ENCODE data around the gene MSLN. TPM values are rescaled to one million over a fixed set of nuclear protein-coding genes. Genes with fewer than 3 reads are reported as not detected.

The MSLN gene
- total and polyA plus RNA-seq, 7 donors, result 0.03 to 0.17 (median 0.09) TPM; not detected in 3

DNA sequence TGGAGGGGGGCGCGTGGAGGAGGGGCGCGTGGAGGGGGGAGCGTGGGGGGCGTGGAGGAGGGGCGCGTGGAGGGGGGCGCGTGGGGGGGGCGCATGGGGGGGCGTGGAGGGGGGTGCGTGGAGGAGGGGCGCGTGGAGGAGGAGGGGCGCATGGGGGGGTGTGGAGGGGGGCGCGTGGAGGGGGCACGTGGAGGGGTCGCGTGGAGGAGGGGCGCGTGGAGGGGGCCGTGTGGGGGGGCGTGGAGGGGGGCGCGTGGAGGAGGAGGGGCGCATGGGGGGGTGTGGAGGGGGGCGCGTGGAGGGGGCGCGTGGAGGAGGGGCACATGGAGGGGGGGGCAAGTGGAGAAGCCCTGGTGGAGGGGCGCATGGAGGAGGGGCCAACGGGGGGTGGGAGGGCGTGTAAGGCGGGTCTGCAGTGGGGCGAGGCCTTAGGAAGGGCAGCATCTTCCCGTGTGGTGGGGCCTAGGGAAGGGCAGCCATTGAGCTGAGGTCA lies 7.3 kb downstream of the MSLN start:
- Histone ChIP-seq H3K27ac (no peak overlapping the region), H3K4me3 (no peak overlapping the region), H3K9me3 (no peaks in the 10 kb centered on the region), H3K27me3 (ENCODE audit: insufficient read depth in 3 of 3, low read length in 2 of 3) (peaks cover 0 to 33% (median 13%) of the 10 kb centered on the region in 3 donors), H3K4me1 (no peaks in the 10 kb centered on the region), H3K36me3 (ENCODE audit: insufficient read depth in 1 of 2, low read depth in 1 of 2) (no peaks in the 10 kb centered on the region)
- DNase-seq (no peak), ATAC-seq (no peak)
- 47 to 68% (median 65%) methylated on average over 5 to 19 of the region's 38 CpGs for WGBS, 3 donors
- TF ChIP-seq, protein P1, sequence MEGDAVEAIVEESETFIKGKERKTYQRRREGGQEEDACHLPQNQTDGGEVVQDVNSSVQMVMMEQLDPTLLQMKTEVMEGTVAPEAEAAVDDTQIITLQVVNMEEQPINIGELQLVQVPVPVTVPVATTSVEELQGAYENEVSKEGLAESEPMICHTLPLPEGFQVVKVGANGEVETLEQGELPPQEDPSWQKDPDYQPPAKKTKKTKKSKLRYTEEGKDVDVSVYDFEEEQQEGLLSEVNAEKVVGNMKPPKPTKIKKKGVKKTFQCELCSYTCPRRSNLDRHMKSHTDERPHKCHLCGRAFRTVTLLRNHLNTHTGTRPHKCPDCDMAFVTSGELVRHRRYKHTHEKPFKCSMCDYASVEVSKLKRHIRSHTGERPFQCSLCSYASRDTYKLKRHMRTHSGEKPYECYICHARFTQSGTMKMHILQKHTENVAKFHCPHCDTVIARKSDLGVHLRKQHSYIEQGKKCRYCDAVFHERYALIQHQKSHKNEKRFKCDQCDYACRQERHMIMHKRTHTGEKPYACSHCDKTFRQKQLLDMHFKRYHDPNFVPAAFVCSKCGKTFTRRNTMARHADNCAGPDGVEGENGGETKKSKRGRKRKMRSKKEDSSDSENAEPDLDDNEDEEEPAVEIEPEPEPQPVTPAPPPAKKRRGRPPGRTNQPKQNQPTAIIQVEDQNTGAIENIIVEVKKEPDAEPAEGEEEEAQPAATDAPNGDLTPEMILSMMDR (IDR thresholded peaks at IDR 0.05), result no peak
- intact Hi-C loops (cut with DNase I), result no loop called here

- 56 to 82% (median 68%) methylated on average over 15 to 21 of the region's 21 CpGs for WGBS, 3 donors
- H3K4me3 ChIP-seq, result no peak overlapping the region
- no peaks in the 10 kb centered on the region for H3K9me3 ChIP-seq
- TF ChIP-seq, protein P1 (IDR thresholded peaks at IDR 0.05), result no peak
- no peaks in the 10 kb centered on the region for H3K4me1 ChIP-seq
- intact Hi-C loops (cut with DNase I), result no loop called here
- DNase-seq (no peak), ATAC-seq (no peak)
- H3K27me3 ChIP-seq (ENCODE audit: insufficient read depth in 3 of 3, low read length in 2 of 3), result peaks cover 0 to 28% (median 13%) of the 10 kb centered on the region in 3 donors
- no peaks in the 10 kb centered on the region for H3K36me3 ChIP-seq (ENCODE audit: insufficient read depth in 1 of 2, low read depth in 1 of 2)
- no peak overlapping the region for H3K27ac ChIP-seq
These were observed 7.9 kb downstream of the MSLN start for GRCh38 chr16:768428-768827.

DNA sequence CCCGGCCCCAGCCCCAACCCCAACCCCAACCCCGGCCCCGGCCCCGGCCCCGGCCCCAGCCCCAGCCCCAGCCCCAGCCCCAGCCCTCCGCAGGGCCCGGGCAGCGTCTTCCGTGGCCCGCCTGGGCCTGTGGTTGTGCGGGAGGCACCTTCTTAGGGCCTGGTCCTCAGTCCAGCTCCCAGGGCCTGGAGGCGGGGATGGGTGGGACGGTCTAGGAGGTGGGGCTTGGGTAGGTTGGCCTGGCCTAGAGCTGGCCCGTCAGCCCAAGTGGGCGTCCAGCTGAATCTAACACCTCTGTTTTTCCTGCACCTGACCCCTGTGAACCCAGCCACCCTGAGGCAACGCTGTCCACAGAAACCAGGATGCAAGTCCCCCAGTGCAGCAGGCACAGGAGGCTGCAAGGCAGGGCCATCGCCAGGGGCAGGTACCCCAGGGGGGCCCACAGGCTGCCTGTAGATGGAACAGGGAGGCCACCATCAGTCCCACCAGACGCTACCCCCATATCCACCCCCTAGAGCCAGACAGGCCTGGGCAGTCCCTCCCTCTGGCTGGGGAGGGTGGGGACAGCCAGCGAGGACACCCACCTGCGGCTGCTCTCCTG lies 8.8 kb downstream of the MSLN start:
- H3K27me3 ChIP-seq (ENCODE audit: insufficient read depth in 3 of 3, low read length in 2 of 3), result peaks cover 0 to 22% (median 10%) of the 10 kb centered on the region in 3 donors
- H3K4me1 ChIP-seq, result no peaks in the 10 kb centered on the region
- TF ChIP-seq, protein P1 (IDR thresholded peaks at IDR 0.05), result no peak
- 25 to 65% (median 34%) methylated on average over 14 to 20 of the region's 20 CpGs for WGBS, 3 donors
- intact Hi-C loops (cut with DNase I), result no loop called here
- ATAC-seq, result no peak
- H3K9me3 ChIP-seq, result no peaks in the 10 kb centered on the region
- no peak overlapping the region for H3K27ac ChIP-seq
- no peak for DNase-seq
- no peaks in the 10 kb centered on the region for H3K36me3 ChIP-seq (ENCODE audit: insufficient read depth in 1 of 2, low read depth in 1 of 2)
- no peak overlapping the region for H3K4me3 ChIP-seq

GRCh38 chr16:769934-770333 lies 9.4 kb downstream of the MSLN start:
- intact Hi-C loops (cut with DNase I), result no loop called here
- TF ChIP-seq, protein P1 (IDR thresholded peaks at IDR 0.05), result no peak
- H3K9me3 ChIP-seq, result no peaks in the 10 kb centered on the region
- 60 to 64% (median 62%) methylated on average over 15 to 19 of the region's 19 CpGs for WGBS, 3 donors
- peaks cover 0 to 16% (median 8%) of the 10 kb centered on the region in 3 donors for H3K27me3 ChIP-seq (ENCODE audit: insufficient read depth in 3 of 3, low read length in 2 of 3)
- no peak for DNase-seq
- no peaks in the 10 kb centered on the region for H3K4me1 ChIP-seq
- no peak for ATAC-seq
- no peak overlapping the region for H3K4me3 ChIP-seq
- no peaks in the 10 kb centered on the region for H3K36me3 ChIP-seq (ENCODE audit: insufficient read depth in 1 of 2, low read depth in 1 of 2)
- no peak overlapping the region for H3K27ac ChIP-seq

GRCh38 chr16:770411-770810 lies 9.9 kb downstream of the MSLN start:
- no peaks in the 10 kb centered on the region for H3K9me3 ChIP-seq
- WGBS, 3 donors, result 25 to 68% (median 59%) methylated on average over 1 to 13 of the region's 13 CpGs
- no peaks in the 10 kb centered on the region for H3K36me3 ChIP-seq (ENCODE audit: insufficient read depth in 1 of 2, low read depth in 1 of 2)
- H3K4me3 ChIP-seq, result no peak overlapping the region
- H3K27me3 ChIP-seq (ENCODE audit: insufficient read depth in 3 of 3, low read length in 2 of 3), result peaks cover 0 to 14% (median 8%) of the 10 kb centered on the region in 3 donors
- TF ChIP-seq, protein P1 (IDR thresholded peaks at IDR 0.05), result no peak
- DNase-seq, result no peak
- no peak overlapping the region for H3K27ac ChIP-seq
- intact Hi-C loops (cut with DNase I), result no loop called here
- ATAC-seq, result no peak
- H3K4me1 ChIP-seq, result no peaks in the 10 kb centered on the region
